ENCODE results near the gene FMN2. TPM values are rescaled to one million over a fixed set of nuclear protein-coding genes. Genes with fewer than 3 reads are reported as not detected.
A peak's percentile ranks its signal among the peaks of the same experiment; 100 is the strongest.

The FMN2 gene
- total RNA-seq, 1 donor from 2014 or later = under 0.01 TPM

- peak; percentile 72 for DNase-seq (ENCODE audit: low read depth)
- no peak for FAIRE-seq
These were observed 193.9 kb downstream of the FMN2 start for GRCh38 chr1:240285540-240285939.

GRCh38 chr1:240287722-240288121 lies 196.0 kb downstream of the FMN2 start:
- H3K27me3 ChIP-seq (ENCODE audit: control insufficient read depth, insufficient read depth, low read length) = no peaks in the 10 kb centered on the region
- H3K4me3 ChIP-seq (ENCODE audit: low read depth, low read length) = no peak overlapping the region
- no peak for DNase-seq (ENCODE audit: low read depth)
- no peak for FAIRE-seq
- TF ChIP-seq, protein P1, sequence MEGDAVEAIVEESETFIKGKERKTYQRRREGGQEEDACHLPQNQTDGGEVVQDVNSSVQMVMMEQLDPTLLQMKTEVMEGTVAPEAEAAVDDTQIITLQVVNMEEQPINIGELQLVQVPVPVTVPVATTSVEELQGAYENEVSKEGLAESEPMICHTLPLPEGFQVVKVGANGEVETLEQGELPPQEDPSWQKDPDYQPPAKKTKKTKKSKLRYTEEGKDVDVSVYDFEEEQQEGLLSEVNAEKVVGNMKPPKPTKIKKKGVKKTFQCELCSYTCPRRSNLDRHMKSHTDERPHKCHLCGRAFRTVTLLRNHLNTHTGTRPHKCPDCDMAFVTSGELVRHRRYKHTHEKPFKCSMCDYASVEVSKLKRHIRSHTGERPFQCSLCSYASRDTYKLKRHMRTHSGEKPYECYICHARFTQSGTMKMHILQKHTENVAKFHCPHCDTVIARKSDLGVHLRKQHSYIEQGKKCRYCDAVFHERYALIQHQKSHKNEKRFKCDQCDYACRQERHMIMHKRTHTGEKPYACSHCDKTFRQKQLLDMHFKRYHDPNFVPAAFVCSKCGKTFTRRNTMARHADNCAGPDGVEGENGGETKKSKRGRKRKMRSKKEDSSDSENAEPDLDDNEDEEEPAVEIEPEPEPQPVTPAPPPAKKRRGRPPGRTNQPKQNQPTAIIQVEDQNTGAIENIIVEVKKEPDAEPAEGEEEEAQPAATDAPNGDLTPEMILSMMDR (IDR thresholded peaks at IDR 0.05; ENCODE audit: insufficient read depth, low read length, severe bottlenecking) = no peak
- no peaks in the 10 kb centered on the region for H3K36me3 ChIP-seq (ENCODE audit: control insufficient read depth, insufficient read depth, low read length)

More at GRCh38 chr1:240285540-240285939, 193.9 kb downstream of the FMN2 start:
- Histone ChIP-seq H3K36me3 (ENCODE audit: control insufficient read depth, insufficient read depth, low read length) (no peaks in the 10 kb centered on the region), H3K27me3 (ENCODE audit: control insufficient read depth, insufficient read depth, low read length) (no peaks in the 10 kb centered on the region), H3K4me3 (ENCODE audit: low read depth, low read length) (no peak overlapping the region)
- TF ChIP-seq, protein P1 (IDR thresholded peaks at IDR 0.05; ENCODE audit: insufficient read depth, low read length, severe bottlenecking) = no peak

DNA sequence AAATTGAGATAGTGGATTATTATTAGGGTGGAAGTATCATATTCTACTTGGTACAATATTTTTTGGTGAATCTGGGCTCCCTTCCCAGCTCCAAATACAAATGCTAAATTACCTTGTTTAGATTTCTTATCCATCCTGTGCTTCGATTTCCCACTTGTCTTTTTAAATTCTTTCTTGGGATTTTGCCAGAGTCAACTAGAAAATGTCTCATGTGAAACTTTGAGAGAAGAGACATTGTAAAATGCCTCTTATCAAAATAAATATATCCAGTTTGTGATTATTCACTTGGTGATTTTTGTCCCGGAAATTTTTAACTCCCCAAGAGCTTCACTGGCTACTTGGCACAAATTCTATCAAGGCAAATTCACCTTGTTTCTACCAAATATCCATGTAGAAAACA lies 202.0 kb downstream of the FMN2 start:
- H3K27me3 ChIP-seq (ENCODE audit: control insufficient read depth, insufficient read depth, low read length) = no peaks in the 10 kb centered on the region
- no peak for DNase-seq (ENCODE audit: low read depth)
- no peak for FAIRE-seq
- TF ChIP-seq, protein P1 (IDR thresholded peaks at IDR 0.05; ENCODE audit: insufficient read depth, low read length, severe bottlenecking) = no peak
- H3K36me3 ChIP-seq (ENCODE audit: control insufficient read depth, insufficient read depth, low read length) = no peaks in the 10 kb centered on the region
- no peak overlapping the region for H3K4me3 ChIP-seq (ENCODE audit: low read depth, low read length)

DNA sequence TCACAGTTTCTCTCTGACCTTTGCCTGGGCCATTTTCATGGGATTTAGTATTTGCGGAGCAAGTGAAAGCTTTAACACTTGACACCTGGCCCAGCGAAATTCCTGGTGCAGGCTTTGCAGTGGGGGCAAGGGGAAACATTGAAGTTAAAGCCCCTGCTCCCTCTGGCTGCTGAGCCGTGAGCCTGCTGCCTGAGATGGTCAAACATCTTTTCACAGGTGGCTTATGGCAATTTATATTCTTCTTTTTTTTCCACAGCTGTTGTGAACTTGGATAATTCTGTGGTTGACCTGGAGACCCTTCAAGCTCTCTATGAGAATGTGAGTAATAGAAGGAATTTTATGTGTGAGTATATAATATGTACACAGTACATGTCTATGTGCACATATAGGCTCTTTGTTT lies 202.9 kb downstream of the FMN2 start:
- TF ChIP-seq, protein P1 (IDR thresholded peaks at IDR 0.05; ENCODE audit: insufficient read depth, low read length, severe bottlenecking) = no peak
- no peak overlapping the region for H3K4me3 ChIP-seq (ENCODE audit: low read depth, low read length)
- no peak for DNase-seq (ENCODE audit: low read depth)
- H3K27me3 ChIP-seq (ENCODE audit: control insufficient read depth, insufficient read depth, low read length) = no peaks in the 10 kb centered on the region
- H3K36me3 ChIP-seq (ENCODE audit: control insufficient read depth, insufficient read depth, low read length) = no peaks in the 10 kb centered on the region
- FAIRE-seq = no peak

- peak; percentile 18 for FAIRE-seq
- DNase-seq (ENCODE audit: low read depth) = no peak
- TF ChIP-seq, protein P1 (IDR thresholded peaks at IDR 0.05; ENCODE audit: insufficient read depth, low read length, severe bottlenecking) = no peak
- Histone ChIP-seq H3K36me3 (ENCODE audit: control insufficient read depth, insufficient read depth, low read length) (no peaks in the 10 kb centered on the region), H3K4me3 (ENCODE audit: low read depth, low read length) (no peak overlapping the region), H3K27me3 (ENCODE audit: control insufficient read depth, insufficient read depth, low read length) (no peaks in the 10 kb centered on the region)
These were observed 204.1 kb downstream of the FMN2 start for GRCh38 chr1:240295811-240296210.

- H3K36me3 ChIP-seq (ENCODE audit: control insufficient read depth, insufficient read depth, low read length) = no peaks in the 10 kb centered on the region
- FAIRE-seq (no peak), DNase-seq (ENCODE audit: low read depth) (no peak)
- TF ChIP-seq, protein P1 (IDR thresholded peaks at IDR 0.05; ENCODE audit: insufficient read depth, low read length, severe bottlenecking) = no peak
- H3K27me3 ChIP-seq (ENCODE audit: control insufficient read depth, insufficient read depth, low read length) = no peaks in the 10 kb centered on the region
- no peak overlapping the region for H3K4me3 ChIP-seq (ENCODE audit: low read depth, low read length)
These were observed 212.8 kb downstream of the FMN2 start for GRCh38 chr1:240304466-240304865.

Measured in bronchial epithelial cell (primary cell).